Upper lobe of left lung (tissue), 6 donors: Measurements from ENCODE around the gene ITK. TPM values are rescaled to one million over a fixed set of nuclear protein-coding genes. Genes with fewer than 3 reads are reported as not detected.

ENCODE experiments used
- ATAC-seq, 2 donors: fragments of 200-7000 bp; cut with Tn5 transposase; one replicate each; pipeline ENCODE4 v1.9.1; 2022; ENCODE audit warnings: mild to moderate bottlenecking in 2 of 2, moderate library complexity in 2 of 2; ENCODE audit not compliant: low FRiP score in 2 of 2
- DNase-seq, 2 donors: peaks; one replicate each; pipeline ENCODE4 v3.0.0-alpha.2; 2019 to 2020
- H3K27ac ChIP-seq, 4 donors: fragments of 200-600 bp; sonication (generic); one replicate each; pipeline ENCODE4 v1.5.1; 2016 to 2019
- H3K27me3 ChIP-seq, 4 donors: fragments of 200-600 bp; sonication (generic); one replicate each; pipeline ENCODE4 v1.5.1; 2017 to 2019
- H3K36me3 ChIP-seq, 4 donors: fragments of 200-600 bp; sonication (generic); one replicate each; pipeline ENCODE4 v1.5.1; 2016 to 2019
- H3K4me1 ChIP-seq, 4 donors: fragments of 200-600 bp; sonication (generic); one replicate each; pipeline ENCODE4 v1.5.1; 2018 to 2019
- H3K4me3 ChIP-seq, 4 donors: fragments of 200-600 bp; sonication (generic); one replicate each; pipeline ENCODE4 v1.5.1; 2017 to 2019; ENCODE audit warnings: mild to moderate bottlenecking in 2 of 4, moderate library complexity in 1 of 4
- H3K9me3 ChIP-seq, 4 donors: fragments of 200-600 bp; sonication (generic); one replicate each; pipeline ENCODE4 v1.5.1; 2018 to 2019
- CTCF ChIP-seq, 6 experiments: fragments of 450-650 bp in 4 of 6; fragments of 200-600 bp in 2 of 6; sonication (generic) in 2 of 6; IDR thresholded peaks; one replicate each; pipeline ENCODE4 v1.5.1; 2016 to 2019; ENCODE audit warnings: antibody characterized with exemption in 6 of 6
- EP300 ChIP-seq, 4 donors: sonication (generic); formaldehyde crosslinking; IDR thresholded peaks; one replicate each; pipeline ENCODE4 v1.5.1; 2017; ENCODE audit warnings: antibody characterized with exemption in 4 of 4, control low read depth in 2 of 4
- POLR2A ChIP-seq, 4 donors: fragments of 450-650 bp; IDR thresholded peaks; one replicate each; pipeline ENCODE4 v1.5.1; 2016 to 2017; ENCODE audit warnings: antibody characterized with exemption in 4 of 4, mild to moderate bottlenecking in 2 of 4
- POLR2AphosphoS5 ChIP-seq, 2 donors: sonication (generic); formaldehyde crosslinking; IDR thresholded peaks; one replicate each; pipeline ENCODE4 v1.5.1; 2017; ENCODE audit warnings: antibody characterized with exemption in 2 of 2
- whole genome bisulfite sequencing, 2 donors: methylation state at CpG; one replicate each; pipeline ENCODE4 v1.1.5; 2017 to 2018; 5-methylcytosine and 5-hydroxymethylcytosine counted together
- total RNA-seq, 6 donors: library from RNA; depleted of rRNA in 4 of 6; stranded (reverse); fragments of >200 nt in 4 of 6; gene quantifications; one replicate each; pipeline versions ENCODE4 v1.1.0 to v1.2.1, GENCODE V29; 2016 to 2021
- donor health status: DM: no; HTN: no; CAD: no; lungs with moderate emphysema.
- donor health status: DM: no; HTN: yes; CAD: no; lungs with severe emphysema.

ITK gene
- total RNA-seq, 6 donors from 2014 or later = 5.0 to 15.2 (median 7.0) TPM

- ATAC-seq (no peak), DNase-seq (peak in 1 of 2 donors; percentile 43)
- H3K4me3 ChIP-seq = no peak overlapping the region
- H3K27ac ChIP-seq = no peak overlapping the region
- TF ChIP-seq POLR2AphosphoS5 (IDR thresholded peaks at IDR 0.05) = no peak
- no peak for TF ChIP-seq CTCF (IDR thresholded peaks at IDR 0.05)
- TF ChIP-seq EP300 (IDR thresholded peaks at IDR 0.05) = no peak
- TF ChIP-seq POLR2A (IDR thresholded peaks at IDR 0.05) = no peak
- H3K4me1 ChIP-seq = peaks cover 0 to 15% (median 6%) of the 10 kb centered on the region in 4 donors
- WGBS, 2 donors = 62 to 71% methylated on average over 3 of the region's 3 CpGs
- H3K27me3 ChIP-seq = no peaks in the 10 kb centered on the region
- peaks cover 0 to 8% (median 0%) of the 10 kb centered on the region in 4 donors for H3K36me3 ChIP-seq
- H3K9me3 ChIP-seq = no peaks in the 10 kb centered on the region
These were observed 102.8 kb downstream of the ITK start for GRCh38 chr5:157283434-157283833.

DNA sequence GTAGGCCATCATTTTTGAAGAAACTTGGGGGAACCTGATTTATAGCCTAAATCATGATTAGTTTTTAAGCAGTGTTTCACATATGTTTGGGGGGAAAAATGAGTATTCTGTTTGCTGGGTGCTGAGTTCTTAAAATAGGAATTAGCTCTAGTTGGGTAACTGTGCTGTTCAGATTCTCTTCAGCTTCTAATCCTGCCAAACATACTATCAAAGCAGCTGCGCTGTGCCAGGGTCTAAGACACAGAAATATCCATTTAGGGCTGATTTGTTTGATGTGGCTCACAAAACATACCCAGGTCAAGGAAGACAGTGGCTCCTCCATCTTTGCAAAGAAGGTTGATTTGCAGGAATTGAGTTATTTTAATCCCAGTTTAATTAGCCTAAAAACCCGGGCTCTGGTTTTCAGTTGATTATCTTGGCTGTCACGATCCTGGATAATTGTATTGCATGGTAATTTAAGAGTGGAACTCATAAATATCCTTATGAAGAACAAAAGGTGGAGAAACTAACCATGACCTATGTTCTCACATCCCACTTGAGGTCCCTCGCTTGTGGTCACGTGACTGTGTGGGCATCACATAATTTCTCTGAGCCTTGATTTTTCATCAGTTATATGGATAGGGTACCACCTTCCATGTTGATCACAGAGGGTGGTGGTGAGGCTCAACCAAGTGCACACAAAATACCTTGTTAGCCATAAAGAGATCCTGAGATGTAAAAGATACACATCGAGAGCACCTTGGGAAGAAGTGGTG is 104.0 kb downstream of the ITK start:
- 84 to 93% methylated on average over 6 of the region's 6 CpGs for WGBS, 2 donors
- peaks cover 0 to 12% (median 4%) of the 10 kb centered on the region in 4 donors for H3K4me1 ChIP-seq
- no peak for ATAC-seq
- H3K36me3 ChIP-seq = peaks cover 0 to 8% (median 0%) of the 10 kb centered on the region in 4 donors
- H3K9me3 ChIP-seq = no peaks in the 10 kb centered on the region
- no peak for TF ChIP-seq EP300 (IDR thresholded peaks at IDR 0.05)
- no peak for TF ChIP-seq POLR2A (IDR thresholded peaks at IDR 0.05)
- no peak for TF ChIP-seq POLR2AphosphoS5 (IDR thresholded peaks at IDR 0.05)
- TF ChIP-seq CTCF (IDR thresholded peaks at IDR 0.05) = no peak
- DNase-seq = no peak
- no peaks in the 10 kb centered on the region for H3K27me3 ChIP-seq
- no peak overlapping the region for H3K4me3 ChIP-seq
- H3K27ac ChIP-seq = no peak overlapping the region

DNA sequence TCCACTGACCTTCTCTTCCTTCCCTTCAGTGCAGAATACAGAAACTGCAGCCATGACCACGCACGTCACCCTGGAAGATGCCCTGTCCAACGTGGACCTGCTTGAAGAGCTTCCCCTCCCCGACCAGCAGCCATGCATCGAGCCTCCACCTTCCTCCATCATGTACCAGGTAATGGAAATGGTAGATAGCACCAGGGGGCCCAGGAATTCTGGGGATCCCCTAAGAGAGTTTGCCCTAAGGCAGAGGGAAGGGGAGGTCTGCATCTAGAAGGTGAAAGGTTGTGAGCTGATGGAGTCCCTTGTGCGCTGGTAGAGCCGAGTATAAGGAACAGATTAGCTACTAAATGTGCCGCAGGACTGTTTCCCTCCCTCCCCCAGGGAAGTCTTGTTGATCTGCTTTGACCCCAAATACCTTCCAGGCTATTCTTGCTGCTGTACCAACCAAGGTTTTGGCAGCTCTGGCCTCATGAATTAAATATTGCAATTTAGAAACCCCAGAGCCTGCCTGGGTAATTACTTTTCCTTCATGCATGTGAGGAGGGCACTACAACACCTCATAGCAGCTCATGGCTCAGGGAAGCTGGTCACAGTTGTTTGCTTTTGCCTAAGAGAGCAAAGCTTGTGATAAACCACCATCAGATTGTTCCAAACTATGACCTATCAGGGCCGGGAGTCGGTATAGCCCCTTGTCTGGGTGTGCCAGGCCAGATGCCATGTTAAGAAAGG is 104.8 kb downstream of the ITK start:
- peaks cover 0 to 3% (median 0%) of the 10 kb centered on the region in 4 donors for H3K4me1 ChIP-seq
- H3K27ac ChIP-seq = no peak overlapping the region
- peaks cover 0 to 8% (median 0%) of the 10 kb centered on the region in 4 donors for H3K36me3 ChIP-seq
- 90 to 91% methylated on average over 8 to 10 of the region's 10 CpGs for WGBS, 2 donors
- no peak overlapping the region for H3K4me3 ChIP-seq
- ATAC-seq (no peak), DNase-seq (no peak)
- H3K27me3 ChIP-seq = no peaks in the 10 kb centered on the region
- TF ChIP-seq POLR2AphosphoS5 (IDR thresholded peaks at IDR 0.05) = no peak
- no peak for TF ChIP-seq CTCF (IDR thresholded peaks at IDR 0.05)
- no peak for TF ChIP-seq POLR2A (IDR thresholded peaks at IDR 0.05)
- TF ChIP-seq EP300 (IDR thresholded peaks at IDR 0.05) = no peak
- no peaks in the 10 kb centered on the region for H3K9me3 ChIP-seq

DNA sequence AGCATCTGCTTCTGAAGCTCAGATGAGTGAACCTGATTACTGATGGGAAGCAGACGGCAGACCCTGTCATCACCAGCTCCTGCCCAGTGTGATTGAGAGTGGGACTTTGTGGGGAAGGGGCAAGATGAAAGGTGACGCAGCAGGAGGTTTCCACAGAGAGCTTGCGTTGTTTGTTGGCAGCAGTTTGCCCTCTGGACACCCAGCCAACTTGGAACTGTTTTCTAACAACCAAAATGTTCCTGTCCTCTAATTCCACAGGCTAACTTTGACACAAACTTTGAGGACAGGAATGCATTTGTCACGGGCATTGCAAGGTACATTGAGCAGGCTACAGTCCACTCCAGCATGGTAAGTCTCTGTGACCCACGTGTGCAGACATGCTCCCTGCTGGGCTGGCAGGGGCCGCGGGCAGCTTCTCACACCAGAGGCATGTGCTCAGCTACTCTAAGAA is 106.1 kb downstream of the ITK start:
- Histone ChIP-seq H3K4me3 (no peak overlapping the region), H3K27ac (no peak overlapping the region), H3K9me3 (no peaks in the 10 kb centered on the region), H3K27me3 (no peaks in the 10 kb centered on the region), H3K36me3 (peaks cover 0 to 8% (median 0%) of the 10 kb centered on the region in 4 donors), H3K4me1 (peaks cover 0 to 3% (median 0%) of the 10 kb centered on the region in 4 donors)
- WGBS, 2 donors = 65 to 81% methylated on average over 7 of the region's 7 CpGs
- DNase-seq = peak in 1 of 2 donors; percentile 43
- TF ChIP-seq CTCF (IDR thresholded peaks at IDR 0.05) (no peak), POLR2A (IDR thresholded peaks at IDR 0.05) (no peak), EP300 (IDR thresholded peaks at IDR 0.05) (no peak), POLR2AphosphoS5 (IDR thresholded peaks at IDR 0.05) (no peak)
- no peak for ATAC-seq
